ENCODE results near the gene FAM81A. TPM values are rescaled to one million over a fixed set of nuclear protein-coding genes. Genes with fewer than 3 reads are reported as not detected.
"Not testable (repeated sequence)": the region's sequence is repeated elsewhere in the genome, so short reads cannot be mapped to it uniquely, and the experiment has no call there.

Gene FAM81A
- total RNA-seq, 2 experiments from 2014 or later, result not detected

DNA sequence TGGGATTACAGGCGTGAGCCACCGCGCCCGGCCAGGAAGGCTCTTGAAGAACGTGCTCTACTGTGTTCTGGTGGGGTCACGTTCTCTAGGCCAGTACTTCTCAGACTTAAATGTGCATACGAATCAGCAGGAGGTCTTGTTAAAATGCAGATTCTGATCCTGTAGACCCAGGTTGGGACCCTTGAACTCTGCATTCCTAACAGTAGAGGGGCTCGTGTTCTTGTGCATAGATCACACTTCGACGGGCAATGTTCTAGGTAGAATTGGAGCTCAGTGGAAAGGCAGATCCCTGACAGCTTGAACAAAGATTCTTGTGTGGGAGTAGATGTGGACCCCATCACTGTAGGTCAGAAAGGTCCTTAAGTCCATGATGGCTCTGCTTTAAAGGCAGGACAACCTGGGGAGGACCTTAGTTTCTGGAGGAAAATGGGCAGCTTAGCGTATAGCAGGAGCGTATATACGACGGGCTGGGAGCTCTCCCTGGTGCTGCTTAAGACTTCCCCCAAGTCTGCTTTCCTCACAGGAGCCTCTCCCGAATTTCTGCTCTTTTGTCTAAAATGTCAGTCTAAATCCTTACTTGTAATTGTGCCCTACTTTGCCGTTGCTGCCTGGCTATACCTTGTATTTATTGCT lies 16.9 kb upstream of the FAM81A start:
- DNase-seq (no peak), ATAC-seq (ENCODE audit: poor library complexity) (no peak)
- Mint-ChIP-seq H3K27me3 (peaks cover 19% of the 10 kb centered on the region), H3K4me3 (no peak overlapping the region), H3K36me3 (ENCODE audit: low read depth) (no peaks in the 10 kb centered on the region), H3K27ac (no peak overlapping the region), H3K4me1 (ENCODE audit: low read depth) (no peaks in the 10 kb centered on the region), H3K9me3 (no peaks in the 10 kb centered on the region)
- intact Hi-C loops (cut with DNase I, micrococcal nuclease), result no loop called here
- CTCF ChIA-PET, result no interaction called here
- Histone ChIP-seq H3K9me3 (ENCODE audit: control insufficient read depth in 1 of 2, insufficient read depth in 1 of 2, low read length in 2 of 2) (no peaks in the 10 kb centered on the region), H3K27me3 (ENCODE audit: control insufficient read depth in 1 of 2, insufficient read depth in 2 of 2, low read length in 2 of 2) (peaks cover 0 to 3% of the 10 kb centered on the region in 2 experiments), H3K36me3 (ENCODE audit: insufficient read depth, low read length) (no peaks in the 10 kb centered on the region), H3K4me3 (ENCODE audit: low read length) (no peak overlapping the region), H3K27ac (ENCODE audit: low read depth in 1 of 2, low read length in 2 of 2) (no peak overlapping the region), H3K4me1 (ENCODE audit: insufficient read depth, low read length) (no peaks in the 10 kb centered on the region)
- TF ChIP-seq, protein P1, sequence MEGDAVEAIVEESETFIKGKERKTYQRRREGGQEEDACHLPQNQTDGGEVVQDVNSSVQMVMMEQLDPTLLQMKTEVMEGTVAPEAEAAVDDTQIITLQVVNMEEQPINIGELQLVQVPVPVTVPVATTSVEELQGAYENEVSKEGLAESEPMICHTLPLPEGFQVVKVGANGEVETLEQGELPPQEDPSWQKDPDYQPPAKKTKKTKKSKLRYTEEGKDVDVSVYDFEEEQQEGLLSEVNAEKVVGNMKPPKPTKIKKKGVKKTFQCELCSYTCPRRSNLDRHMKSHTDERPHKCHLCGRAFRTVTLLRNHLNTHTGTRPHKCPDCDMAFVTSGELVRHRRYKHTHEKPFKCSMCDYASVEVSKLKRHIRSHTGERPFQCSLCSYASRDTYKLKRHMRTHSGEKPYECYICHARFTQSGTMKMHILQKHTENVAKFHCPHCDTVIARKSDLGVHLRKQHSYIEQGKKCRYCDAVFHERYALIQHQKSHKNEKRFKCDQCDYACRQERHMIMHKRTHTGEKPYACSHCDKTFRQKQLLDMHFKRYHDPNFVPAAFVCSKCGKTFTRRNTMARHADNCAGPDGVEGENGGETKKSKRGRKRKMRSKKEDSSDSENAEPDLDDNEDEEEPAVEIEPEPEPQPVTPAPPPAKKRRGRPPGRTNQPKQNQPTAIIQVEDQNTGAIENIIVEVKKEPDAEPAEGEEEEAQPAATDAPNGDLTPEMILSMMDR (IDR thresholded peaks at IDR 0.05), result no peak
- POLR2A ChIA-PET, result no interaction called here

- peaks cover 0 to 7% of the 10 kb centered on the region in 2 experiments for H3K9me3 ChIP-seq (ENCODE audit: control insufficient read depth in 1 of 2, insufficient read depth in 1 of 2, low read length in 2 of 2)
- DNase-seq (no peak), ATAC-seq (ENCODE audit: poor library complexity) (no peak)
- intact Hi-C loops (cut with DNase I, micrococcal nuclease), result no loop called here
- H3K4me3 ChIP-seq (ENCODE audit: low read length), result no peak overlapping the region
- ChIA-PET POLR2A (interaction anchor here (0.6 kb wide), 1 partner anchor 628 kb away, joined by 3 read pairs; no protein-coding TSS in a partner anchor), CTCF (no interaction called here)
- TF ChIP-seq, protein P1 (IDR thresholded peaks at IDR 0.05), result no peak
- H3K27ac ChIP-seq (ENCODE audit: low read depth in 1 of 2, low read length in 2 of 2), result no peak overlapping the region
- H3K27ac Mint-ChIP-seq, result no peak overlapping the region
- no peaks in the 10 kb centered on the region for H3K4me1 Mint-ChIP-seq (ENCODE audit: low read depth)
- H3K36me3 Mint-ChIP-seq (ENCODE audit: low read depth), result no peaks in the 10 kb centered on the region
- H3K4me1 ChIP-seq (ENCODE audit: insufficient read depth, low read length), result no peaks in the 10 kb centered on the region
- H3K4me3 Mint-ChIP-seq, result no peak overlapping the region
- peaks cover 4% of the 10 kb centered on the region for H3K9me3 Mint-ChIP-seq
- no peaks in the 10 kb centered on the region for H3K36me3 ChIP-seq (ENCODE audit: insufficient read depth, low read length)
- H3K27me3 ChIP-seq (ENCODE audit: control insufficient read depth in 1 of 2, insufficient read depth in 2 of 2, low read length in 2 of 2), result peaks cover 0 to under 1% of the 10 kb centered on the region in 2 experiments
- peaks cover 35% of the 10 kb centered on the region for H3K27me3 Mint-ChIP-seq
Measured at GRCh38 chr15:59424616-59425015, 13.4 kb upstream of the FAM81A start.

- peaks cover 52% of the 10 kb centered on the region for H3K27me3 Mint-ChIP-seq
- intact Hi-C loops (cut with DNase I, micrococcal nuclease); H3K27ac Mint-ChIP-seq; H3K4me3 Mint-ChIP-seq; H3K36me3 ChIP-seq (ENCODE audit: insufficient read depth, low read length); ATAC-seq (ENCODE audit: poor library complexity); H3K4me1 Mint-ChIP-seq (ENCODE audit: low read depth); H3K9me3 ChIP-seq (ENCODE audit: control insufficient read depth in 1 of 2, insufficient read depth in 1 of 2, low read length in 2 of 2); H3K36me3 Mint-ChIP-seq (ENCODE audit: low read depth); H3K27me3 ChIP-seq (ENCODE audit: control insufficient read depth in 1 of 2, insufficient read depth in 2 of 2, low read length in 2 of 2); H3K4me3 ChIP-seq (ENCODE audit: low read length); H3K9me3 Mint-ChIP-seq; H3K4me1 ChIP-seq (ENCODE audit: insufficient read depth, low read length); POLR2A ChIA-PET; DNase-seq; H3K27ac ChIP-seq (ENCODE audit: low read depth in 1 of 2, low read length in 2 of 2): not testable (repeated sequence)
- CTCF ChIA-PET, result interaction anchor here (0.6 kb wide), 1 partner anchor 126 kb away, joined by 4 read pairs; no protein-coding TSS in a partner anchor
Measured at GRCh38 chr15:59428898-59429297, 9.1 kb upstream of the FAM81A start.

- peaks cover 67% of the 10 kb centered on the region for H3K27me3 Mint-ChIP-seq
- peaks cover 11% of the 10 kb centered on the region for H3K4me1 Mint-ChIP-seq (ENCODE audit: low read depth)
- TF ChIP-seq, protein P1 (IDR thresholded peaks at IDR 0.05), result no peak
- H3K36me3 Mint-ChIP-seq (ENCODE audit: low read depth), result no peaks in the 10 kb centered on the region
- Histone ChIP-seq H3K27me3 (ENCODE audit: control insufficient read depth in 1 of 2, insufficient read depth in 2 of 2, low read length in 2 of 2) (peaks cover 15 to 26% of the 10 kb centered on the region in 2 experiments), H3K4me1 (ENCODE audit: insufficient read depth, low read length) (peaks cover 6% of the 10 kb centered on the region), H3K36me3 (ENCODE audit: insufficient read depth, low read length) (no peaks in the 10 kb centered on the region), H3K27ac (ENCODE audit: low read depth in 1 of 2, low read length in 2 of 2) (no peak overlapping the region), H3K4me3 (ENCODE audit: low read length) (no peak overlapping the region), H3K9me3 (ENCODE audit: control insufficient read depth in 1 of 2, insufficient read depth in 1 of 2, low read length in 2 of 2) (peaks cover 0 to 7% of the 10 kb centered on the region in 2 experiments)
- H3K4me3 Mint-ChIP-seq, result no peak overlapping the region
- ChIA-PET CTCF (no interaction called here), POLR2A (no interaction called here)
- no peak overlapping the region for H3K27ac Mint-ChIP-seq
- no peak for DNase-seq
- H3K9me3 Mint-ChIP-seq, result peaks cover 4% of the 10 kb centered on the region
- no peak for ATAC-seq (ENCODE audit: poor library complexity)
- intact Hi-C loops (cut with DNase I, micrococcal nuclease), result no loop called here
Measured at GRCh38 chr15:59432389-59432788, 5.6 kb upstream of the FAM81A start.

All from CD4-positive, alpha-beta T cell (primary cell).